ENCODE measurements around the gene ELL.
A peak's percentile ranks its signal among the peaks of the same experiment; 100 is the strongest.

The ELL gene

GRCh38 chr19:18418029-18418482 is 103.8 kb downstream of the ELL start:
- H3K27me3 Mint-ChIP-seq (ENCODE audit: low read depth, poor library complexity): peaks cover 8% of the 10 kb centered on the region
- no peaks in the 10 kb centered on the region for H3K36me3 Mint-ChIP-seq (ENCODE audit: low read depth)
- TF ChIP-seq CTCF (IDR thresholded peaks at IDR 0.05): no peak
- peak overlapping the region; percentile 54 for H3K27ac Mint-ChIP-seq
- H3K9me3 Mint-ChIP-seq: no peaks in the 10 kb centered on the region
- H3K4me1 Mint-ChIP-seq: peaks cover 72% of the 10 kb centered on the region
- H3K4me3 Mint-ChIP-seq: peak overlapping the region; percentile 69
- no peak for DNase-seq

DNA sequence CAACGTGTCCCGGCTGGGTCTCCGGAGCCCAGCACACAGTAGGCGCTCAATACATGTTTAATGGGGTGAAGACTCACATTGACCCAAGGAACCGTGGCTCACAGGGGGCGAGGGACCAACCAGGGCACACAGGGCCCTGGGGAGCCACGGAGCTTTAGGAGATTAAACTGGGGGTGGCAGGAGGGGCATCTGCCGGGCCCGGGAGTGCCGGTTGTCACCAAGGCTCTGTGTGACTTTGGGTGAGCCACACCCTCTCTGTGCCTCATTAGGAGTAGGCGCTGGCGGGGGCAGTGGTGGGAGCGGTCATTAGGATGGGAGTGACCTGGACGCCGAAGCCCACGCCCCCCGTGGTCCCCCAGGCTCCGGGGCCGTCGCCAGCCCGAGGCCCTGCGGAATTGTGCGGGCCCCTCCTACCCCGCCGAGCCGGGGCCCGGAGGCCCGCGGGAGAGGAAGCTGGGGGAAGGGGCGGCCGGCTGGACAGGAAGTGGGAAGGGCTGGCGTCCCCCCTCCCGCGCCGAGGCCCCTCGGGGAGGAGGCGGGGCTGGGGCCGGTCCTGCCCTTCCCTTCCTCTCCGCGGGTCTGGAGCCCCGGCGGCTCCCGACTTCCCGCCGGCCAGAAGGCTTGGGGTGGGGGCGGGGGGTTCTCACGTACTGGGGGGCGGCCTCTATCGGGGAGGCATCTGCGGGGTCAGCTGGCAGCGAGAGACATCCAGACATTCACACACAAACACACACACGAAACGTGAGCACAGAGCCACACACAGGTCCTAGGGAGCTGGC is 104.4 kb downstream of the ELL start:
- Mint-ChIP-seq H3K27me3 (ENCODE audit: low read depth, poor library complexity) (peaks cover 10% of the 10 kb centered on the region), H3K4me3 (peak overlapping the region; percentile 71), H3K36me3 (ENCODE audit: low read depth) (no peaks in the 10 kb centered on the region), H3K27ac (peak overlapping the region; percentile 97), H3K4me1 (peaks cover 67% of the 10 kb centered on the region), H3K9me3 (no peaks in the 10 kb centered on the region)
- DNase-seq: peak; percentile 78
- TF ChIP-seq CTCF (IDR thresholded peaks at IDR 0.05): no peak

GRCh38 chr19:18416778-18417249 is 105.1 kb downstream of the ELL start:
- DNase-seq: peak; percentile 90
- H3K4me1 Mint-ChIP-seq: peaks cover 64% of the 10 kb centered on the region
- H3K9me3 Mint-ChIP-seq: no peaks in the 10 kb centered on the region
- no peak for TF ChIP-seq CTCF (IDR thresholded peaks at IDR 0.05)
- H3K4me3 Mint-ChIP-seq: peak overlapping the region; percentile 71
- no peaks in the 10 kb centered on the region for H3K36me3 Mint-ChIP-seq (ENCODE audit: low read depth)
- H3K27ac Mint-ChIP-seq: peak overlapping the region; percentile 97
- peaks cover 16% of the 10 kb centered on the region for H3K27me3 Mint-ChIP-seq (ENCODE audit: low read depth, poor library complexity)

- Mint-ChIP-seq H3K27ac (peak overlapping the region; percentile 51), H3K4me3 (peak overlapping the region; percentile 65), H3K27me3 (ENCODE audit: low read depth, poor library complexity) (peaks cover 30% of the 10 kb centered on the region), H3K36me3 (ENCODE audit: low read depth) (no peaks in the 10 kb centered on the region), H3K4me1 (peaks cover 55% of the 10 kb centered on the region), H3K9me3 (no peaks in the 10 kb centered on the region)
- DNase-seq: peak; percentile 37
- no peak for TF ChIP-seq CTCF (IDR thresholded peaks at IDR 0.05)
Measured at GRCh38 chr19:18415178-18415867, 106.5 kb downstream of the ELL start.

- no peak for TF ChIP-seq CTCF (IDR thresholded peaks at IDR 0.05)
- Mint-ChIP-seq H3K9me3 (no peaks in the 10 kb centered on the region), H3K4me1 (peaks cover 54% of the 10 kb centered on the region), H3K27me3 (ENCODE audit: low read depth, poor library complexity) (peaks cover 30% of the 10 kb centered on the region), H3K4me3 (no peak overlapping the region), H3K27ac (peak overlapping the region; percentile 90), H3K36me3 (ENCODE audit: low read depth) (no peaks in the 10 kb centered on the region)
- peak; percentile 36 for DNase-seq
Measured at GRCh38 chr19:18414504-18415177, 107.2 kb downstream of the ELL start.
